Tibial artery (tissue), 4 donors: Measurements from ENCODE around the gene DOCK11.

ENCODE experiments used
- DNase-seq, 2 donors: peaks; one replicate each; pipeline ENCODE4 v3.0.0-alpha.2; 2019
- H3K27ac ChIP-seq, 2 donors: fragments of 200-600 bp; sonication (generic) in 1 of 2; 1 replicate in 1 of 2; 2 replicates in 1 of 2; pipeline ENCODE4 v1.5.1; 2018 to 2019; ENCODE audit warnings: mild to moderate bottlenecking in 1 of 2
- H3K27me3 ChIP-seq, 2 donors: fragments of 200-600 bp; sonication (generic) in 1 of 2; one replicate each; pipeline versions ENCODE4 v1.5.1 to v1.6.0; 2016 to 2019
- H3K36me3 ChIP-seq, 3 donors: fragments of 200-600 bp; sonication (generic) in 2 of 3; one replicate each; pipeline ENCODE4 v1.5.1; 2016 to 2019; ENCODE audit warnings: mild to moderate bottlenecking in 2 of 3
- H3K4me1 ChIP-seq, 4 donors: fragments of 200-600 bp; sonication (generic) in 2 of 4; 1 replicate in 3 of 4; 2 replicates in 1 of 4; pipeline ENCODE4 v1.5.1; 2016 to 2019
- H3K4me3 ChIP-seq, 2 donors: fragments of 200-600 bp; sonication (generic) in 1 of 2; 1 replicate in 1 of 2; 2 replicates in 1 of 2; pipeline ENCODE4 v1.5.1; 2018 to 2019; ENCODE audit warnings: mild to moderate bottlenecking in 2 of 2
- H3K9me3 ChIP-seq, 3 donors: fragments of 200-600 bp; sonication (generic) in 1 of 3; one replicate each; pipeline ENCODE4 v1.5.1; 2016 to 2019
- CTCF ChIP-seq, 2 experiments: fragments of 200-600 bp in 1 of 2; fragments of 450-650 bp in 1 of 2; IDR thresholded peaks; one replicate each; pipeline ENCODE4 v1.5.1; 2017 to 2019; ENCODE audit warnings: antibody characterized with exemption in 2 of 2, mild to moderate bottlenecking in 1 of 2, moderate library complexity in 1 of 2
- intact Hi-C: fragments of 100-400 bp; cut with DNase I; formaldehyde crosslinking; loops from one replicate; pipeline ENCODE4 v1.15.0; 2023; ENCODE audit warnings: low total_unique reads

The DOCK11 gene

GRCh38 chrX:118521435-118521834 is 25.8 kb downstream of the DOCK11 start:
- no peak for DNase-seq
- Histone ChIP-seq H3K27me3 (no peaks in the 10 kb centered on the region), H3K4me1 (peaks cover 0 to 78% (median 12%) of the 10 kb centered on the region in 4 donors), H3K27ac (peak overlapping the region; percentile 73 to 76), H3K9me3 (no peaks in the 10 kb centered on the region), H3K4me3 (no peak overlapping the region), H3K36me3 (no peaks in the 10 kb centered on the region)
- TF ChIP-seq CTCF (IDR thresholded peaks at IDR 0.05): no peak
- intact Hi-C loops: no loop called here

GRCh38 chrX:118522230-118522926 is 26.8 kb downstream of the DOCK11 start:
- peak overlapping the region; percentile 73 to 76 for H3K27ac ChIP-seq
- H3K4me1 ChIP-seq: peaks cover 0 to 78% (median 15%) of the 10 kb centered on the region in 4 donors
- H3K4me3 ChIP-seq: no peak overlapping the region
- H3K27me3 ChIP-seq: no peaks in the 10 kb centered on the region
- H3K9me3 ChIP-seq: no peaks in the 10 kb centered on the region
- DNase-seq: no peak
- no peaks in the 10 kb centered on the region for H3K36me3 ChIP-seq
- intact Hi-C loops: no loop called here
- TF ChIP-seq CTCF (IDR thresholded peaks at IDR 0.05): no peak

- no peaks in the 10 kb centered on the region for H3K9me3 ChIP-seq
- no peak overlapping the region for H3K4me3 ChIP-seq
- no peak for TF ChIP-seq CTCF (IDR thresholded peaks at IDR 0.05)
- peak overlapping the region; percentile 22 to 76 for H3K27ac ChIP-seq
- intact Hi-C loops: no loop called here
- no peaks in the 10 kb centered on the region for H3K36me3 ChIP-seq
- H3K27me3 ChIP-seq: no peaks in the 10 kb centered on the region
- H3K4me1 ChIP-seq: peaks cover 0 to 79% (median 15%) of the 10 kb centered on the region in 4 donors
- no peak for DNase-seq
These were observed 28.3 kb downstream of the DOCK11 start for GRCh38 chrX:118523920-118524319.

GRCh38 chrX:118524344-118524743 is 28.7 kb downstream of the DOCK11 start:
- no peak for DNase-seq
- intact Hi-C loops: no loop called here
- H3K27ac ChIP-seq: peak overlapping the region; percentile 22 to 76
- H3K27me3 ChIP-seq: no peaks in the 10 kb centered on the region
- H3K36me3 ChIP-seq: no peaks in the 10 kb centered on the region
- no peak for TF ChIP-seq CTCF (IDR thresholded peaks at IDR 0.05)
- H3K4me3 ChIP-seq: no peak overlapping the region
- H3K4me1 ChIP-seq: peaks cover 0 to 75% (median 15%) of the 10 kb centered on the region in 4 donors
- H3K9me3 ChIP-seq: no peaks in the 10 kb centered on the region

- intact Hi-C loops: no loop called here
- Histone ChIP-seq H3K4me1 (peaks cover 0 to 69% (median 15%) of the 10 kb centered on the region in 4 donors), H3K9me3 (no peaks in the 10 kb centered on the region), H3K4me3 (no peak overlapping the region), H3K27me3 (no peaks in the 10 kb centered on the region), H3K27ac (peak overlapping the region in 1 of 2 donors; percentile 63), H3K36me3 (no peaks in the 10 kb centered on the region)
- no peak for TF ChIP-seq CTCF (IDR thresholded peaks at IDR 0.05)
- no peak for DNase-seq
These were observed 29.6 kb downstream of the DOCK11 start for GRCh38 chrX:118525174-118525730.
